ENCODE measurements around the gene PFDN6.

- TF ChIP-seq CTCF (conservative IDR thresholded peaks at IDR 0.05; ENCODE audit: low read depth, low read length): no peak
- no peak for TF ChIP-seq EZH2 (IDR thresholded peaks at IDR 0.05; ENCODE audit: borderline replicate concordance, low read depth, low read length, poor library complexity, severe bottlenecking)
These were observed 17.0 kb downstream of the PFDN6 start for GRCh38 chr6:33306356-33306755.
